Amniotic stem cell (primary cell): ENCODE data around the gene POLR2L.
A peak's percentile ranks its signal among the peaks of the same experiment; 100 is the strongest.

Experiments used
- DNase-seq: peaks from one replicate; lab custom pipeline; 2025; lab: John Stamatoyannopoulos, UW

POLR2L gene

DNA sequence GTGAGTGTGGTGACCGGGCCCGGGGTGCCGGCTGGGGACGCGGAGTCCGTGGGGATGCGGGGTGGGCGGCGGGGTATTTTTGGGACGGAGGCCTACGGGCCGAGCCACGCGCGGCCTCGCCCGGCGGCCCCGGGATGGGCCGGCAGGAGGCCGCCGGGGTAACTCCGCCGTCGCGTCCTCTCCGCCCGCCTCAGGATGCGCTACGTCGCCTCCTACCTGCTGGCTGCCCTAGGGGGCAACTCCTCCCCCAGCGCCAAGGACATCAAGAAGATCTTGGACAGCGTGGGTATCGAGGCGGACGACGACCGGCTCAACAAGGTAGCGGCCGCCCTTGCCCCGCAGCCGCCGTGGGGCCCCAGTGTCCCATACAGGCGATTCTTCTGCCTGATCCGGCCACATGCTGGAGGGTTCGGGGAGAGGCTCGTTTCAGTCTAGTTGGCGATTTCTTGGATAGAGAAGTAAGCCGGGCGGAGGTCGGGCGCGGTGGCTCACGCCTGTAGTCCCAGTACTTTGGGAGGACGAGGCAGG is 32.2 kb downstream of the POLR2L start:
- no peak for DNase-seq

DNA sequence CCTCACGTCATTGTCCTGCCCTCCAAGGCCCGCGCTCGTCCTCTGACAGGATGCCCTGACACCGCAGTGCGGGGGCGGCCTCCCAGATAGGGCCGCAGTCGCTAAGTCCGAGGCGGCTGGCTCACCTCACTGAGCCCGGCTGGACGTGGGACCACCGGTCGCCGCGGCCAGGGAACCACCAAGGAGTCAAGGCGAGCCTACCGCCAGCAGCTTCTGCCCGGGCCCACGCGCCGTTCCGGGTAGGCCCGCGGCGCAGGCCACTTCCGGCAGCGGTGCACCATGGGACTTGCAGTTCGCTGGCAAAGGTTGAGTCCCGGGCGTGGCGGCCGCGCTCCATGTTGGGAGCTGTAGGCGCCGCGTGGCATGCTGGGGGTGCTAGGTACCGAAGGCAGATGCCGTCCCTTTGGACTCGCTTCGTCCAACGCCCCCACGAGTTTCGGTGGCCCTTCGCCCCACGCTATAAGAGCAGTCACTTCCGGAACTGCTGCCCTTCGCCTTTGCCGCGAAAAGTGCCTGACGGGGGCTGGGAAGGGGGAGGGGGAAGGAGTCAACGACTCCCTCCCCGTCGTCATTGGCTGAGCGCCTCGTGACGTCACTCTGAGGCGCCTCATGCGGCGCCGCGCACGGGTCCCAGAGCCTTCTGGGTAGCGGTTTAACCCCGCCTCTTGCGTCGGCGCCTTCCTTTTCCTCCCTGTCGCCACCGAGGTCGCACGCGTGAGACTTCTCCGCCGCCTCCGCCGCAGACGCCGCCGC is 32.9 kb downstream of the POLR2L start, which contains the start of gene RPLP2:
RPLP2 (plus strand) TSS at position 681 of the 753 bp plus-strand sequence. CDS start 268 bp downstream, outside the sequence.
- peak; percentile 87 for DNase-seq

DNA sequence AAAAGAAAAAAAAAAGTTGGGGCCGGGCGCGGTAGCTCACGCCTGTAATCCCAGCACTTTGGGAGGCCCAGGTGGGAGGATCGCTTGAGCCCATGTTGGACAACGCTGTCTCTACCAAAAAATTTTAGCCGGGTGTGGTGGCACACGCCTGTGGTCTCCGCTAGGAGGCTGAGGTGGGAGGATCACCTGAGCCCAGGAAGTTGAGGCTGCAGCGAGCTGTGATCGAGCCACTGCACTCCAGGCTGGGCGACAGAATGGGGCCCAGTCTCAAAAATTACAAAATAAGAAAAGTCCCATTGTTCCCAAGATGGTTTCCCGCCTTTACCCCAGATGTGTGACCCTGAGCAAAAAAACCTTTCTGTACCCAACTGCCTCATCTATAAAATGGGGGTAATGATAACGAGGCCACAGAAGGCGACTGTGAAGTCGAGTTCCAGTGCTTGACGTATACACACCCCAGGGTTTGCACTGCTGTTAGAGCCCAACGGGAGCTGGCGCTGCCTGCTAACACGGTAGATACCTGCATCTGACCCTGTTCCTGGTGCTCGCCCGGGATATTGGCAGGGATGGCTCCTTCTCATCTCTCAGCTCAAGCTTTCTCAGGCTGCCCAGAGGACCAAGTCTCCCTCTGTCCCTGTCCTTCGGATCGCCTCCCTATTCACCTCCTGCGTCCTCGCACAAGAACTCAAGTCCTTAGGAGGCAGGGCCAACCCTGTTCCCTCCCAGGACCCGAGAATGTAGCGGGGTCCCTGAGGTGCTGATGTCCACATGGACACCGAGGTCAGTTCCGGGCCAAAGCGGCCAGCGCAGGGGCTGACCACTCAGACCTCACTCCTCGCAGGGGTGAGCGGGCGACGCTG is 33.7 kb downstream of the POLR2L start:
- no peak for DNase-seq

DNA sequence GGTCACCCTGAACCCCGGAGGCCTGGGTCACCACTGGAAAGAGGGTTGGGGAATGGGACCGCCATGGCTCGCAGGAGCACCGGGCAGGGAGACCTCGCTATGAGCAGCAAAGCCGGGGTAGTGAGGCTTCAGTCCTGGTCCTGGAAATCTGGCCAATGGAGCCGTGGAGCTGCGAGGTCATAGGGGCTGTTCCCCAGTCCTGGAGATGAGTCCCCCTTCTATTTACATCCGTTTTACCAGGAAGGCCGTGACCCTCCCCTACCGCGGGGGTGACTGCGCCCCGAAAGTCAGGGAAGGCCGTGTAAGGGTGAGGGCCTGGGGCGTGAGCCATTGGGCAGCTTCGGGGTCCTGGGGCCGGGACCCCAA is 37.7 kb downstream of the POLR2L start:
- DNase-seq: no peak

DNA sequence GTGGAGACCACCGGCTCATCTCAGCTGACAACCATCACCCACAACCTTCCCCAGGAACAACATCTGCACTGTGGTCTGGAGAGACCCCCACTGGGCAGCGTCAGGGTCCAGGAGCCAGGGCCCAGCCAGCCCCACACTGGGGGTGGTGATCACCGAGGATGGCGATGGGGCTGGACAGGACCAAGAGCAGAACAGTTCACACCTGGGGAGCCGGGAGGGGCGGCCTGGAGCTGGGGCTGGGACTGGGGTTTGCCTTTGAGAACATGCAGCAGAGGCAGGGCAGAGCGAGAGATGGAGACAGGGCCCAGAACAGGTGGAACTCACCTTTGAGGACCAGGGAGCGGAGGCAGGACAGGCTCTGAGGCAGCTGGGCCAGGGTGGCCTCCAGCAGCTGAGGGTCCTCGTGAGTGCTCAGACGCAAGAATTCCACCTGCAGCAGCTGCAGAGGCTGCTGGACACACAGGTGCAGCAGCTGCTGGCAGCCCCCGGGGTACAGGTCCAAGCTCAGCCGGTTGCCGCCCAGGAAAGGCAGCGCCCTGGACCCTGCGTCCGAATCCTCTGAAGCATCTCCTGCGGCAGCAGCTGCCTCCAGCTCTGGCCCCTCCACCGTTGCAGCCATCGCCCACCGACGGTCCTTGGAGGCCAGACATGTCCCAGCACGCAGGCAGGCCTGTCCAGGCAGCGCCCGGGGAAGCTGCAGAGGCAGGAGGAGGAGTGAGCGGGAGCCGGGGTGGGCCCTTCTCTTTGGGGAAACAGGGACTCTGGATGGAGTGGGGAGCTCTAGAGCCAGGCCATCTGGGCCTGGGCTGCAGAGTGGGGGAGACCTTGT is 38.3 kb downstream of the POLR2L start:
- no peak for DNase-seq

DNA sequence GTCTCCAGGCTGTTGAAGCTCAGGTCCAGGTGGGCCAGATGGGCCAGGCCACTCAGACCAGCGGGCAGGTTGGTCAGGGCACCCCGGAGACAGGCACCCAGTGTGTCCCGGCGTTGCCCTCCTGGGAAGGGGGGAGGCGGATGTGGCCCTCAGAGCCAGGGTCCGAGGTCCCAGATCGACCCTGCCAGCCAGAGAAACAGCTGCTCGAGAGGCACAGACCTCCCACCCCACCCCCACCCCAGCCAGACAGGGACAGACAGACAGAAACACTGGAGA is 38.9 kb downstream of the POLR2L start:
- DNase-seq: no peak

DNA sequence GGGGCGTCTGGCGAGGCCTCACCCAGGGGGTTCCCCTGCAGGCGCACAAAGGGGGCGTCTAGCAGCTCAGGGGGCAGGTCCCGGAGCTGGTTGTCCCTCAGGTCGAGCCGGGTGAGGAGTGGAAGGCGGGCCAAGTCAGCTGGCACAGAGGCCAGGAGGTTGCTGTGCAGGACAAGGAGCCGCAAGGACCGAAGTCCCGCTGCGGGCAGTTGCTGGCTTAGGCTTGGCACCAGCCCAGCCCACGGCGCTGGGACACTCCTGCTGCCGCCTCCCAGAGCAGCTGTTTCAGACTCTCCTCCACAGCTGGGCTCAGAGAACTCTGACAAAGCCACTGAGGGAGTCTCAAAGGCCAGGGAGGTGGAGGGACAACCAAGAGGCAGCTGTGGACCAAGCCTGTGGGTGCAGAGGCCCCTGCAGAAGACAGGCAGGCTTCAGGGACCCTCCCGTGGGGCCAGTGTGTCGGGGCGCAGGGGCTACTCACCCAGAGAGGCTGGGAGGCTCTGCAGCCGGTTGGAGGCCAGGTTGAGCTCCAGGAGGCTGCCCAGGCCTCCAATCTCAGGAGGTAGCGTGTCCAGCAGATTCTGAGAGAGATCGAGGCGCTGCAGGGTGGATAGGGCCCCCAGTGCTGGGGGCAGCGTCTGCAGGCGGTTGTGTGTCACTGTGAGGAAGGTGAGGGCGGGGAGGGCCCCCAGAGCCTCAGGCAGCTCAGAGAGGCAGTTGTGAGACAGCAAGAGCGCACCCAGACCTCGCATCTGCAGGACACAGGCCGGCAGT is 39.4 kb downstream of the POLR2L start:
- DNase-seq: no peak

DNA sequence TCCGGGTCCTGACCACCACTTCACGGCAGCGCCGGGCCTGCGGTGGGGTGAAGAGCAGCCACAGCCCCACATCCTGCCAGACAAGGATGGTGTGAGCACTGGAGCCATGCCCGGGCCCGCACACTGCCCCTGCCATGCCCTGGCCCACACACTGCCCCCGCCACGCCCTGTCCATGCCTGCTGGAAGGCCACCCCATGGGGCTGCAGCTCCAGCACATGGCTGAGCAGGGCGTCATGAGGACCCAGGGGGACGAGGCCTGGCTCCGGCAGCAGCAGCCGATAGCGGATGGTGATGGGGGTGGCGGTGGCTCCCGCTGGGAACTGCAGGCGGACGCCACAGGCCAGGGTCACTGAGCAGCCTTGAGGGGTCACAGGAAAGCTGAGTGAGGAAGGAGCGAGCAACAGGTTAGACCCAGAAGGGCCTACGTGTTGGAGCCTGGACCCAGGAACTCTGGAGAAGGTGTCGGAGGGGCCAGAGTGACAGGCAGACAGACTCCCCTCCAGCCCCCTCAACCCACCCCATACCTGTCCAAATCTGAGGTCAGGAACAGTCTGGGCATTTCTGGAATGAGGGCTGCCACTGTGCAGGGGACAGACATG is 40.2 kb downstream of the POLR2L start:
- DNase-seq: no peak

DNA sequence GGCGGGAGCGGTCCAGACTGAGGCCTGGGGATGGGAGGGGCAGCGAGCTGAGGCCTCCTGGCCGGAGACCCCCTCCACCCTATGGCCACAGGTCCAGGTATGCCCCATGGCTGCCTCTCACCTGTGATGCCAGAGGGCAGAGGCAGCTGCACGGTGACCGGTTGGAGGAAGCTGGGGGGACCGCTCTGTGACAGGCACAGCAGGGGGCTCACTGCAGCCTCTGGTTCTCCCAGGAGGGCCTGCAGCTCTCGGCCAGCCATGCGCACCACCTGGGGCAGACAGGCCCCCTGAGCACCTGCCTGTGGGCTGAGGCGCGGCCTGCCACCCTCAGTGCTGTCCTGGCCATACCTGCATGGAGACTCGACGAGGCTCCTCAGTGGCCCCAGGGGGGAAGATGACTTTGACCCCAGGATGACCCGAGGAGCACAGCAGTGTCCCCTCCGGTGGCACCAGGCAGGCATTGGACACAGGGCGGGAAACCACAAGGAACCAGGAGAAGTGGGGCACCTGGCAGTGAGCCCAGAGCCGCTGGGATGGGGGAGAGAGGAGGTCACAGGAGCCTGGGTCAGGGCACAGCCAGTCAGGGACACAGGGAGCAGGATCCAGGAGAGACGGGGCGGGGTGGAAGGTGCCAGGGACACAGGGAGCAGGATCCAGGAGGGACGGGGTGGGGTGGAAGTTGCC is 41.1 kb downstream of the POLR2L start:
- DNase-seq: no peak

DNA sequence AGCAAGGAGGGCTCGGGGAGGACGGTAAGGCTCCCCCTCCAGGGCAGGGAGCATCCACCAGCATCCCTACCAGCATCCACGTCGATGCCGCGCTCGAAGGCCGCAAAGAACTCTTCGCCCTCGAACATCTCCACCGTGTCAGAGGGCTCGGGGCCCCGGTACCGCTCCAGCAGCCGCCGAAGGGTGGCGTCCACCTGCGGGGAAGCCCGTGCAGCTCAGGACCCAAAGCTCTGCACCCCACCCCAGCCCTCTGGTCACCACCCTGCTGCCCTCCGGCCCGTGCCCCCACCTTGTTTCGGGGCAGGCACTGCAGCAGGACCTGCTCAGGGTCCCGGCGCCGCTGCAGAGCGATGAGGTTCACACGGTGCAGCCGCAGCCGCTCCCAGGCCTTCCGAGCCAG is 41.9 kb downstream of the POLR2L start:
- no peak for DNase-seq

DNA sequence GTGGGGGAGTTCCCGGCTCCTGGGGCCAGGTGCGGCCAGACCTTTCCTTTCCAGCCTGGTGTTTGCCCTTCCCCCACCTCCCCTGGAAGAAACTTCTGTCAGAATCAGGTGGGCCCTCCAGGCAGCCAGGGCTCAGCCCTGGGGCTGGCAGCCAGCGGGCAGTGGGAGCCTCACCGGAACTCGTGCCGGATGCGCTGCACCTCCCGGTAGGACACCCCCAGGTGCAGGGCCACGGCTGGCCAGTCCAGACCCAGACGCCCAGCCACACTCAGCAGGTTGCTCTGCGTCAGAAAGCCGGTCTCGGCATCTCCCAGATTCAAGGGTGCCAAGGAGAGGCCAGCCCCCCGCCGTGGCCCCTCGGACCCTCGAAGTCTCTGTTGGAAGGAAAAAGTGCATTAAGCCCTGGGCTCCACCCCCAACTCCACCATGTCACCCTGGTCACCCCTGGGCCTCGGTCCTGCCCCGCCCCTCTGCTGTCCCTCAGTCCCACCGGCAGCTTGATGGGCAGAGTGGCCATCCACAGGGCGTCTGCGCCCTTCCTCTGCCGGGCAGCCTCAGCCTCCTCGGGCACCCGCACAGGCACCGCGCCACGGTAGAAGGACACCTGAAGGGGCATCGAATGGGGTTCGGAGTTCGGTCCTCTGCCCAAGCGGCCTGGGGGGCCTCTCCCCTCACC is 42.5 kb downstream of the POLR2L start:
- no peak for DNase-seq

DNA sequence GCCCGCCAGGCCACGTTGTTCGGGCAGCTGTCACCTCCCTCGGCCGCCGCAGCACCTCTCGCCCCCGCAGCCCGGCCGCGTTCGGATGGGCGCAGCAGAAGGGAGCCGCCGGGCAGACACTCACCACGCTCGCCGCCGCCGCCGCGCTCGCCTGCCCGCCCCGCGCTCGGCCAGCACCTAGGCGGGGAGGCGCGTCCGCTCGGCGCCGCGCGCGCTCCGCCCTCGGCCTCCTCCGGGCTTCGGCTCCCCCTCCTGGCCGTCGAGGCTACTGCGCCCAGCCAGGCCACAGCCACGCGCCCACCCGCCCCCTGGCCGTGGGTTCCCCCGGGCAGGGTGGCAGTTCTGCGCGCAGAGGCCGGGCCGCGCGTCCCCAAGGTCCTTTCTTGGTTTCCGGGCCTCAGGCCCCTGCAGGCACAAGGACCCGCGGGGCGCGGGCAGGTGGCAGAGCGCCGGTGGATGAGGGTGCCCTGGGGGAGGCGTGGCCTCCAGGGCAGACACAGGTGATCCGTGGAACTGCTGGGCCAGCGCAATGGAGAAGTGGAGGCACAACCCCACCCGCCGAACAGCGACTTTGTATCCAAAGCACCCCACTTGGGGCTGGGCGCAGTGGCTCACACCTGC is 44.1 kb downstream of the POLR2L start, which contains the start of gene SLC25A22:
SLC25A22 (minus strand) TSS at position 189 of the 621 bp plus-strand sequence. CDS start 3,275 bp downstream, outside the sequence.
- peak; percentile 83 for DNase-seq

DNA sequence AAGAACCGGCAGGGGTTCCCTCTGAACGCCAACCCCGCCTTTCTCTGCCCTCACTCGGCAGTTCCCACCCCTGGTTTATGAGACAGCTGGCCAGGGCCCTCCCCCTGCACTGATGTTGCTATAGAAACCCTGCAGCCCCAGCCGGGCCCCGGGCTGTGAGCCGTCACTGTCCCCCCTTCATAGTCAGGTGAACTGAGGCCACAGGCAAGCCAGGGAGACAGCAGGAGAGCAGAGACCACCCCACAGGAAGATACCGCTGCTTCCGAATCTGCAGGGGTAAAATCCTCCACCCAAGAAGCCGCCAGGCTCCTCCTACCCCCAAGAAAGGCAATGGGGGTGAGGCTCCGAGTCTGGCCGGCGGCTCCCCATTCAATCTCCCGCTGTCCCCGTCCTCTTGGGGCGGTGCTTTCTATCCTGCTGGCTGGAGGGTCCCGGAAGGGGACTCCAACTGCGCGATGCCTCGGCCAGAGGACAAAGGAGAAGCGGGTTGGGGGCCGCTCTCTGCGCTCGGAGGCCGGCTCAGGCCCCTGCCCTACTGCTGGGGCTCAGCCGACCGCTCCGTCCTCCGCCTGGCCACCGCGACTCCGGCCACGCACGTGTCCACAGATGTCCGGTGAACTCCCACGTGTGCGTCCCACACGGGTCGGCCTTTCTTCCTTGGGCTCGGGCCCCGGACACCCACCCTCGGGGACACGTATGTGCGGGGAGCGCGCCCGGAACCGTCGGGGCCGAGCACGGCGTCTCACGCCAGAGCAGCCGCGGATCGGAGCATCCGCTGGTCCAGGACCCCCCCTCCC is 44.8 kb downstream of the POLR2L start:
- peak; percentile 83 for DNase-seq

DNA sequence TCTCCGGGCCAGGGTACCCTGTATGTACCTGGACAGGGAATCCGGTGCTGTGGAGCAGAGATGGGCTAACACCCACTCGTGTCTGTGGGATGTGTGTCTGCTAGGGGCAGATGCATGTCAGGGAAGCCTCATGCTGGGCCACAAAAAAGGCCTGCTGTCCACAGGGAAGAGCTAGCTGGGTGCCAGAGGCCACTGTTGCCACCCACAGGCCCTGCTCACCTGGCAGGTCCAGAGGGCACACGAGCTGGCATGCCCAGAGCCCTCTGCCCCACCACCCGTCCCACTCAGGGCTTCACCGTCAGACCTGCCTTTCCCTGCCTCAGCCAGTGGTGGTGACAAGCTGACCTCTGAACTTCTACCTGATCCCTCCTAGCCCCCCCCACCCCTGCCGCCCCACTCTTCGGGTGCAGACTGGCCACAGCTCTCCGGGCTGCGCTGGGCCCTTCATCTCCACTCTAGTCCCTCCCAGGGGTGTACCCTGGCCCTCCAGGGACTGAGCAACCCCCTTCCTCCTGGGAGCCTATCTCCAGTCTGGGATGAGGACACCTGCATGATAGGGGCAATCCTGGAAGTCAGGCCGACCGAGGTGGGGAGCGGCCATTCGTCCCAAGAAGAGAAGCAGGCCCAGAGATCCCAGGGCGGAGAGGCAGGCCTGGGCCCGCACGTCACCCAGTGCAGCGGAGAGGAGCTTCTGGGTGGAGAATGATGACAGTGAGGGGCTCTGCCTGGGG is 45.6 kb downstream of the POLR2L start:
- DNase-seq: no peak

DNA sequence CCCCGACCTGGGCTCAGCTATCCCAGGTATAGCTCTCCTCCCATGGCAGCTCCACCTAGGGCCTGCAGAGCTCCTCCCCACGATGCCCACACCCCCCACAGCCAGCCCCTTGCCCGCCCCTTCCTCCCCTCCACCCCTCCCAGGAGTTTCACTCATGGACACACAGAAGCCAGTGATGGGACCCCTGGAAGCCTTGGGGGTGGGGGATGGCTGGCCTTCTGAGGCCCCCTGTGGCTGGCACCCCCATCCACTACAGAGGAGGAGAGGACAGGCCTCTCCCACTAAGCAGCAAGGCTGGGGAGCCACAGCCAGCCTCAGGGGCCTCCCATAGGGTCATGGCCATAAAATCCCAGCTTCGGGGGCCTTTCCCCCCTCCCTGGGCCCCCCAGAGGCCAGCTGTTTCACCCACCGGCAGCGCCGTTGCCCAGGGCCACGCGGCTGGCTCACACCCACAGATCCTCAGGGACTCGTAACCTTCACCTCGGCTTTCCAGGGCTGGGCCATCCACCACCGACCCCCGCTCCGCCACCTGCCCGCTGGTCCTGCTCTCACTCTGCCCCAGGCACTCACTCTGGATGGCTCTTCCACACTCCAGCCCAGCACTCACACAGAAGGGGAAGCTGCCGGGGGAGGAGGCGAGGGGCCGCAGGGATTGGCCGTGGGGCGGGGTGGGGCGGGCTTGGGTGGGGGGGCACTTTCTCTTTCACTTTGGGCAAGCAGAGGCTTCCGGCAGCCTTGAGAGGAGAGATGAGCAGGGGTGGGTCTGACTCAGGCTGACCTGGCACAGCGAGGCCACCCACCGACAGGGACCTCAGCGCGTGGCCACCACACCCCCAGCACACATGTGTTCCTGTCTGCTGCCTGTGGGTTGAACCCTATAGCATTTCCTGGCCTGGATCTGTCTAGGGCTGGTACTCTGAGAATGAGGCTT is 46.4 kb downstream of the POLR2L start:
- DNase-seq: peak; percentile 81

DNA sequence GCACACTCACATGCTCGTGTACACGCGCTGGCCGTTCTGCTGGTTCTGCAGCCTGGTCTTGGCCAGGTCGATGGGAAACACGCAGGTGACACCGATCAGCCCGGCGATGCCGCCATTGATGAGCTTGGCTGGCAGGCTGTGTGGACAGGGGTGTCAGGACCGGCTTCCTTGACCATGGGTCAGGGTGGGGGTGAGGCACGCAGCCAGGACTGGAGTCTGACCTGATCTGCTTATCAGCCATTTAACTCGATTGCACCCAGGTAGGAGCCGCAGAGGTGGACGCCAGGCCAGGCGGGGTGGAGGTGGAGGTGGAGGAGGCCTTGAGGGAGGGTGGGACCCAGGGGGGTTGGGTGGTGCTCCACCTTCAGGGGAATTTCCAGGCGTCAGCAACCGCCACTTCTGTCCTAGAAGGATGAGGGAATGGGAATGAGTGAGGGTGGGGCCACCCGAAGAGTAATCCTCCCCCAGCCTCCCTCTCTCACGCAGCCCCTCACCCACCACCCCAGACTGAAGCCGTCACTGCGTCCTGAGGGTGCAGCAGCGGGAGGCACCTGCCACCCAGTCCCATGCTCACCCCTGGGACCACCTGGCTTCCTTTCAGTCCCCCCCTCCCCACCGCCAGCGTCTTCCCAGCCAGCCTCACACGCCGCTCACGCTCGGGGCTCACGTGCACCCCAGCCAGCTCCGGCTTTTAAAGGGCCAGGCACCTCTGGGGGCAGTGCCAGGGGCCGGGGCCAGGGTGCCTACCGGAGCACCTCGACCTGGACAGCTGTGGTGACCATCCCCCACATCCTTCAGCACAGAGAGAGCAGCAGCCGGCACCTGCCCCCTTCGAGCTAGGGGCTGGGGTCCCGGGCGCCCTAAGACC is 47.3 kb downstream of the POLR2L start:
- no peak for DNase-seq
